HS-27A (cell line): ENCODE data around the gene CACNG5.

ENCODE experiments used
- DNase-seq: peaks from one replicate; pipeline ENCODE4 v3.0.0-alpha.2; 2012; ENCODE audit warnings: low read depth, missing footprints

CACNG5 gene, protein sequence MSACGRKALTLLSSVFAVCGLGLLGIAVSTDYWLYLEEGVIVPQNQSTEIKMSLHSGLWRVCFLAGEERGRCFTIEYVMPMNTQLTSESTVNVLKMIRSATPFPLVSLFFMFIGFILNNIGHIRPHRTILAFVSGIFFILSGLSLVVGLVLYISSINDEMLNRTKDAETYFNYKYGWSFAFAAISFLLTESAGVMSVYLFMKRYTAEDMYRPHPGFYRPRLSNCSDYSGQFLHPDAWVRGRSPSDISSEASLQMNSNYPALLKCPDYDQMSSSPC

DNA sequence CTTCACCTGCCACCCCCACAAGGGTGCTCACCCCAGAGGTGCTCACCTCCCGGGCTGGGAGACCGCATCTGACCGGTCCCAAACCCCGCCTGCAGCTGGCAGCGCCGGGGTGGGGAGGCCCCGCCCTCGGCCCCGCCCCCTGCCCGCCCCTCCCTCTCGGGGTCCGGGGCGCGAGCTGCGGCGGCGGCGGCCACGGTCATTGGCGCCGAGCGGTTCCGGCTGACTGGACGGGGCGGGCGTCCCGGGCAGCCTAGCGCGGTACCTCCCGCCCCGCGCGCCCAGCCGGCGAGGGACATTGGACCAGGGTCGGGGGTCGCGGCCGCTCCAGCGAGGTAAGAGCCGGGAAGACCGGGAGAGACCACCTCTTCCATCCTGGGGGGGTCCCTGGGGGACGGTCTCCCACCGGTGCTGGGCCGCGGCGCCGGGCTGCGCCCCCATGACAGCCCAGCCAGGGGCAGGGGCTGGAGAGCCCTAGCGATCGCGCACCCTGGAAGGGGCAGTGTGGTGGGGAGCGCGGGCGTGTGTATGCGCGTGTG lies at the start of gene CACNG5:
Gene CACNG5 (plus strand): TSS at position 199 of the 536 bp plus-strand sequence. CDS start 42,216 bp downstream, outside the sequence.
- no peak for DNase-seq

DNA sequence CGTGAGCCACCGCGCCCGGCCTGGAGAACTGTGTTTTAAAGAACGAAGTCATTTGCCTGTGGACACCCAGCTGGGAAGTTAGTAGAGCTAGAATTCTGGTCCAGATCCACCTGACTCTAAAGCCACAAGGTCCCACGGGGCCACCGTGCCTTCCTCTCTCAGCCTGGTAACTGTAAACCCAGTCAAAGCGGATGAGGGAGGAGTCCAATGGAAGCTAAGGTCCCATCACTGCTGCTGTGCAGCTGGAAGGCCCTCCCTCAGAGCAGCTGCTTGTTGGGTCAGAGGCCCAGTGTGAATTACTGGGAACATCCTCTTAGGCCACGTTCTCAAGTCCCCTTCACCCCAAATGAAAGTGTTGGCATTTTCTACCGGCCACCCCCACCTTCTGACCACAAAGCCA lies 48.8 kb upstream of the CACNG5 start:
- no peak for DNase-seq

DNA sequence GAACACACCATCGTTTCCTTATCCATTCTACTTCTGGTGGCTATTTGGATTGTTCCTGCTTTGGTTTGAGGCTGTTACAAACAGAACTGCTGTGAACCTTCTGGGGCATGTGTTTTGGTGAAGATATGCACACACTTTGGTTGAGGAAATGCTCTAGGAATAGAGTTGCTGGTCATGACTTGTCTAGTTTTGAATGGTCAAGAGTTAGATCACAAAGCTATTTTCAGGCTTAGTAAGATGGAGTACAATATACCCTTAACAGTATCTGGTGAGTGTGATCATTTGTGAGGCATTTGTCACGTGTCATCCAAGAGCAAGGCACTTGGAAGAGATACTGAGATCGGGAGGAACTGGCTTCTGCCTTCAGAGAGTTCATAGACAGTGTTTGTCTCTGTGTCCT lies 47.0 kb upstream of the CACNG5 start:
- DNase-seq = no peak

DNA sequence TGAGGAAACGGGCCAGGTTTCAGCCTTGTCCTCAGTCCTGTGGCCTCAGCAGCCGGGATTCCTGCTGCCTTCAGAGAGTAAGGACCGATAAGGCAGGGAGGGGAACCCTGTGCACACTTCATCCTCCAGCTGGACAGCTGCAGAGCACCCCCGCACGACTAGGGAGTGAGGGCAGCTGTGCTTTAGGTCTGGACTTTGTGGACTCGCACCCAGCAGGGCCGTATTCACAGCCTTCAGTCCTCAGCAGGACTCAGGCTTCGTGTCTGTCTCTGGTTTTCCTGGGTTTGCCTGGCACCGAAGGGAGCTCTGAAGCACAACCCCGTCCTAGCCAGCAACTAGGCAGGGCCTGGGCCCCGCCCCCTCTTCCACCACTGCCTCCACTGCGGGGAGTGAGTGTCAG lies 45.8 kb upstream of the CACNG5 start:
- DNase-seq = no peak

DNA sequence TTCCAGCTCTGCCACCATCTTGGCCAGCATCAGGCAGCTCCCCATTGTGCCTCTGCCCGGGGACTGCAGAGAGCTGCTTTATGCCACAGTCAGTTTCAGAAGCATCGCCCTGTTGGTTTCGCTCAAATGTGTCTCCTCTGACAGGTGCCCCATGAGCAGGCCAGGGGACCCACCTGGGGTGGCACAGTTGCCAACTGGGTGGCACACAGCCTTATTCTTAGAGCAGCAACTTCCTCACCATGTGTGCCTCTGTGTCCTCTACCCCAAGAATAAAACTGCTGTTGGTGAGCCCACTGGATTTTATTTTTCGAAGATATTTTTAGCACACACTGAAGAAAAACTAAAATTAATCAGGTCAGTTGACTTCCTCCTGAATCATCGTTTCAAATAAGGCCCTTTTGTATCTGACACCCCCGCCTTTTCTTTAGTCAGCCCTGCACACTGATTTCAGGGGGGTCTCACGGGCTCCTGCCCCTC lies 44.9 kb upstream of the CACNG5 start:
- no peak for DNase-seq

DNA sequence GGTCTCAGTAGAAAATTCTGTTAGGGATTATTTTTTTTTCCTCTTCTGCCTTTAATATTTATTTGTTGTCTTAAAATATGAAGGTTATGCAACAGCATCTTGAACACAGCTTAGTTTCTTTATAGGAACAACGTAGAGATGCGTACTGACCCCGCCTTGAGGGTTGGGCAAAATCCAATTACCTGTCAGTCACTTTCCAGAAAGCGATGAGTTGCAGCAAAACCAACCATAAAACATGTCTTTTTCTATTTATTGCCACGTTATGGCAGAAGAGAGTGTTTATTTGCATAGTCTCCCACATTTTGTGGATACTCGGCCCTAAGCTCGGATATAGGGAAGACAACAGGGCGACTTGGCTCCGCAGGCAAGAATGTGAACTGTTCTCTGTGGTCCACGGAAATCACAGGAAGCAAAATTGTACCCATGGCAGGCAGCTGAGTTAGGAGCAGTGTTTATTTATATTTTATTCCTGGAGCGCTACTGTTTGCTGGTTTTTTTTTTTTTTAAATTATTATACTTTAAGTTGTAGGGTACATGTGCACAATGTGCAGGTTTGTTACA lies 44.3 kb upstream of the CACNG5 start:
- no peak for DNase-seq

DNA sequence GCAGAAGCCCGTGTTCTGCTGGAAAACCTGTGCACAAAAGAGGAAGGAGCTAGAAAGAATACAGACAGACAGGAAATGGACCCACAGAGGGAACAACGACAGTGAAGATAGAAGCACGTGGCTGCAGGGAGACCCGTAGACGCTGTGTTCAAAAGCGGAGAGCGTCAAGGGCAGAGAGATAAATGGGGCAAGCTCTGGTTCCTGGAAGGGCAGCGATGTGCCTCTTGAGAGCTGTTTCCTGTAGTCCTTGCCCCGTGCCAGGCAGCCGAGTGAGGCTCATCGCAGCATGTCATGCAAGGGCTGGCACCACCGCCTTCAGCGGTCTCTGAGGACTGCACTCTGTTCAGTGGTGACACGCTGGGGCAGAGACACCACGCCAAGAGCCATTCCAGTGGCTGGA lies 43.6 kb upstream of the CACNG5 start:
- DNase-seq = no peak

DNA sequence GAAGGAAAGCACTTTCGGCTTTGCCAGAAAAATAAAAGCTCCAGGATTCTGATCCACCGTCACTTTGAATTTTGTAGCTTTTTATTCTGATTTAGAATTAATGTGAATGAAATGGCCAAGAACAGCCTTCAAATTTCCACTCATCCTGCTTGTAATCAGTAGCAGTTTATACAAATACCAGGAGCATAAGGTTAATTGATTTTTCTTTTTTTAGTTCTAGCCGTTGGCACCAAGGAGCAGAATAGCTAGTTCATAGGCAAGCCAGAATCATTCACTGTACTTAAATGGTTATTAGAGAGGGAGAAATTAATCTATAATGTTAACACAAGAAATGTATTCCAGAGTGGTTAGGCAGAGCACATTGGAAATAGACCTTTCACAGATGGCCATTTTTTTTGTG lies 41.1 kb upstream of the CACNG5 start:
- DNase-seq = no peak

DNA sequence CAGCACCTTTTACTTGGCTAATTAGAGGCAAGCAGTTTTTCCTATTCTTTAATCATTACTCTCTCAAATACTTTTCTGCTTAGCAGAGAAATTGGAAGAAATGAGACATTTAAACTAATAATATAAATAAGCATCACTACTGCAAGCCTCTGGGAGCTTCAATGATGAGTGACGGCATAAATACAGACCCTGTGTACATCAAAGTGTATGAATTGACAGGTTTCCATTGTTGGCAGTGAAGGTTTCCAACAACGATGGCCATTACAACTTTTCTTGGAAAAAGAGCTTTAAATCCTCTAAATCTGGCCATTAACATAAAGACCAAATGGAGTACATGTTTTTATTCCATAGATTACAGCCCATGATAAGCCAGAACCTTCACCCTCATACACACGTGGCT lies 39.4 kb upstream of the CACNG5 start:
- DNase-seq = no peak

DNA sequence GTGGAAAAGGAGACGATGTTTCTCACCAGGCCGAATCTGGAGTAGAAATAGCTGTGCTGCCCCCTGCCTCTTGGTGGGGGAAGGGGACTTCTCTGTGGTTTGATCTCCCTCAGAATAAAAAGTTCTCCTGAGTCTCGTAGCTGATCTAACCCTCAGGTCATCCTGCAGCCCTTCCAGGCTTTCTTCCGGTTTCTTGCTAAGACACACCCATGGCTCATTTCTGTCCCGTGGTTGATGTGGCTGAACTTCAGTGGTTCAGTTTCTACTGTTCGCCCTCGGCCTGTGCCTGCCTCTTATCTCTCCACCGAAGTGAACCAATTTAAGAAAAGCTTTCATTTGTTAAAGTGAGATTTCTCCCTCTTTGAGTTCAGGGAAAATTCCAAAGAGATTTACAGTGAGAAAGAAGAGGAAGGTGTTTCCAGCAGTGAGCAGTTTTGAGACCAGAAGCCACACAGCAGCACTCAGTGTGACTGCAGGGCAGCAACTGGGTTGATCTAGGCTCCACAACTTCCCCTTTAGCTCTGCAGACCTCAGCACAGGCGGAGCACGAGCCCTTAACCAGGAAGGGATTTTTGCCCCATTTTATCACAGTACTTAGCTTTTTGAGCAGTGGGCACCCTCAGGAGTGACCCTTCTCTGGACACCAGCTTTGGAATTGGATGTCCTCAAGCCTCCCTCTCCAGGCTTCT lies 34.9 kb upstream of the CACNG5 start:
- no peak for DNase-seq

DNA sequence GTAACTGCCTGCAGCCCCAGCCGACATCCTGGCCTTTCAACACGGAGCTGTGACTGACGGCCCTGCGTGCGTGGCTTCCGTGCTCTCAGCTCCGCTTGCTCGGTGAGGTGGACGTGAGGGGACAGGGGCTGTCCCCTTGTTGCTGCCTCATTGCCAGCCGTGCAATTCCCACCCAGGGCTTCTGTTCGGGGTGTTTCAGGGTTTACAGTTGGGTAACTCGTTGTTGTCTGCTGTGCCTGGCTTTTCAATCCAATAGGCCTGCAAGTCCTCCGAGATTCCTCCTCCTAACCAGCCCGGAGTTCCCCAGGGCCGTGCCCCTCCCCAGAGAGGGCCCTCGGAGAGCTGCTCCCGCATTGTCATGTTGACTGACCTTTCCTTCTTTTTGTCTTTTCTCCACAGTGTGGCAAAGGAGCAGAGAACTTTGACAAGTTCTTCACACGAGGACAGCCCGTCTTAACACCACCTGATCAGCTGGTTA lies 31.4 kb upstream of the CACNG5 start:
- no peak for DNase-seq

DNA sequence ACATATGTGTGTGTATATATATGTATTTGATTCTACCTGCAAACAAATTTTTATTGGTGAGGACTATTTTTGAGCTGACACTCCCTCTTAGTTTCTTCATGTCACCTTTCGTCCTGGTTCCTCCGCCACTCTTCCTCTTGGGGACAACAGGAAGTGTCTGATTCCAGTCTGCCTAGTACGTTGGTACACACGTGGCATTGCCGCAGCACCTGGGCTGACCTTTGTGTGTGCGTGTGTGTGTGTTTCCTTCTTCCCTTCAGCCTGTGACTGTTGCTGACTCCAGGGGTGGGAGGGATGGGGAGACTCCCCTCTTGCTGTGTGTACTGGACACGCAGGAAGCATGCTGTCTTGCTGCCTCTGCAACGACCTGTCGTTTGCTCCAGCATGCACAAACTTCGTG lies 29.4 kb upstream of the CACNG5 start:
- DNase-seq = no peak

DNA sequence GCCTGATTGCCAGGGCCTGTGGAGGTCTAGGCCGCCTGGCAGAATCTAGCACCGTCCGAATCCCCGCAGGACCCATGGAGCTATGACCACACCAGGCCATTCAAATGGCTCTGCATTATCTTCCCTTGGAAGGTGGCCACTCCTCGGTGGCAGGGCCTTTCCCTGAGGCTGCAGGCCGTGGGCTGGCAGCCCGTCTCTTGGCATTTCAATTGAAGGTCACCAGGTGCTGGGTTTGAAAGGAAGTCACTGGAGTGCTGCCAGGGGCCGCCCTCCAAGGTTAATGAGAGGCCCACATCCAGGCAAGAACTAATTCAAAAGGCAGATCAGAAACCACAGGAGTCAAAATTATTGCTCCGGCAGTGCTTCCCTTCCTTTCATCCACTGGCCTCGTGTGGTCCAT lies 27.7 kb upstream of the CACNG5 start:
- no peak for DNase-seq

DNA sequence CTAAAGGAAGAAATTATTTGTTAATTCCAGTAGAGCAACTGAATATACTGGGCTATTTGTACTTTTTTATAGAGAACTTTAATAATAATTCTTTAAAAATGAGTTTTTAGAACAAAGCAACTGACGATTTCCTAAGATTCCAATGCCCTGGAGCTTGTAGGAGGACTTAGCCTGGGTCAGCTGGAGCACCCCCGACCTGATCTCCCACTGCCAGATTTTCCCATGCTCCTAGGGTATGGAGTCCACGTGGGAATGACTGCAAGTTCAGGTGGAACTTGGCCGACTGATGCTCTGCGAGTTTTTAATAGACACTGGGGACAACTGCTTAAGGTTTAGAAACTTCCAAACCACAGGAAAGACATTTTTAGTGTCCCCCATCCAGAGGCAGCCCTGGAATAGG lies 25.5 kb upstream of the CACNG5 start:
- no peak for DNase-seq

DNA sequence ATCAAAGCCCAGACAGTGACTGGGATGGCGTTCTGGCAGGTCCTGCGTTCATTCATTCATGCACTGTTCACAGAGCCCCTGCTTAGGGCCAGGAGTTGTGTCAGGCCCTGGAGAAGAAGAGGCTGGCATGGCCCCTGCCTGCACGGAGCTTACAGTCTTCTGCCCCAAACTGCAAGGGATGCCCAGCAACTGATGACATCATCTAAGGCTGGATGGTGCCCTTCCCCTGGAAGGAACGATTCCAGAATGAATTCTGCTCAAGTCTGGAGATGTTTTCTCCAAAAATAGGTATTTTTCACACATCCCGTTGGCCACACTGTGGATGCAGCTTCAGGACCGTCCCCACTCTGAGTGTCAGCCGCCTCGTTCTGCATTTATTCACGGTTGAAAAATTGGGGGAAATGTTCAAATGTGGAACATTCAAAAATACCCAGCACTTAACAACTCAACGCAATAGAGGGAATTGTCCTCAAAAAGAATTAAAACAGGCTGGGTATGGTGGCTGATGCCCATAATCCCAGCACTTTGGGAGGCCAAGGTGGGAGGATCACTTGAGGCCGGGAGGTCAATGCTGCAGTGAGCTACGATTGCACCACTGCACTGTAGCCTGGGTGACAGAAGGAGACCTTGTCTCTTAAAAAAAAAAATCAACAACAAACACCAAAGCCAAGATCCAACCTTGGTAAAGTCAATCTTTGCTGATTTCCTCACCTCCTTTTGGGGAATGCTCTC lies 23.8 kb upstream of the CACNG5 start:
- no peak for DNase-seq

DNA sequence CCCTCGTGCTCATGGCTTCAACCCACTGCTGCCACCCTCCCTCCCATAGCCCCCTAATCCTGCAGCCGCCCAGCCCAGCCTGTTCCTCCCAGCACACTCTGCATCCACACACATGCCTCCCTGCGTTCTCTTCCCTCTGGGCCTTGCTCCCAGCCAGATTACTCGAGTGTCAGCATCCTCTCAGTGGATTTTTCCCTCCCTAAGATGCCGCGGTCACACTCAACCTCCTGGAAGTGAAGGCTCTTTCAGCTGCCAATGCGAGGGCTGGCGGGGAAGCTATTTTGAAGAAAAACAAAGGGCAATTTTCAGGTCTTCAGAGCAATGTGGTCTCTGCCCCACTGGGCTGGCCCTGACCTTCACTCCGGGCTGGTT lies 23.2 kb upstream of the CACNG5 start:
- DNase-seq = no peak

DNA sequence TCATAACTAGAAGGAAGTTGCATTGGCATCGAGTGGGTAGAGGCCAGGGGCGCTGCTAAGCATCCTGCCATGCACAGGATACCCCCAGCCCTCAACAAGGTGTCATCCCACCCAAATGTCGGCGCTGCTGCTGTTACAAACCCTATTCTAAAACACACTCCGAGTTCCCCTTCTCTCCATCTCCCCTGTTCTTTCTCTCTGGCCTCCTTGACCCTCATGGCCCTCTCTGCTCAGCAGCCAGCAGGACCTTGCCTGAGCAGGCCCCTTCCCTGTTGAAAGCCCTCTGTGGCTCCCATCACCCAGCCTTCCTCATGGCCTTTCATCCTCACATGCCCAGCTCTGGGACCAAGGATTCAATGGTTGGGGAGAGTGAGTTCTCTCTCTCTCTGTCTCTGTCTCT lies 22.3 kb upstream of the CACNG5 start:
- no peak for DNase-seq

DNA sequence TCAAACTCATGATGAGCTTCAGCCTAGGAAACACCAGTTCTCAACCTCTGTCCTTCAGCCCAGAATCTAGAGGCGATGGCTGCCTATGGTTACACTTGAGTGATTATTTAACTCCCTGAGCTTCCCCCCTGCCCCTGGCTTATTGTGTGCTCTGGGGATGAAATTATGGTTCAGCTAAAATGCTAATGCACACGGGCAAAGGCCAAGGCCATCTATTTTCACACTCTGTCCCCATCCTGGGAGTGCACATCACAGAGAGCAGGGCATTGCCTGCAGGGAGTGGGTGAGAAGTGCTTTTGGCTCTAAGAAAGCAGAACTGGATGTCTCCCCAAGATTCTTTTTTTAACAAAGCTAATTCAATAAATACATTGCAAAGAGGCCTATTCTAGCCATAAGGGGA lies 21.6 kb upstream of the CACNG5 start:
- no peak for DNase-seq

DNA sequence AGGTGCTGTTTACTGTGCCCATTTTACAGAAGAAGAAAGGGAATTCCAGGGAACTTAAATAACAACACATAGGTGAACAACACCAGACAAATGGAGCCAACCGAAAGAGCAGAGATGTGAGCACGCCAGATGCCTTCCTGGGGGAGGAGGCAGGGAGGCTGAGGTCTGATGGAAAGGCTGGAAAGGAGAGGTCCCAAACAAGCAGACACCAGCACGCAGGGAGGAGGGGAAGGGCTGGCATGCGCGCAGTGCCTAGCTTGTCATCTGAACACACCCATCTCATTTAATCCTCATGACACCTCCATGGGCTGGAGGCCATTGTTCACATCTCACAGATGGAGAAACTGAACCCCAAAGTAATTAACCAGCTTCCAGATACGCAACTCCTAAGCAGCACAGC lies 20.9 kb upstream of the CACNG5 start:
- no peak for DNase-seq

DNA sequence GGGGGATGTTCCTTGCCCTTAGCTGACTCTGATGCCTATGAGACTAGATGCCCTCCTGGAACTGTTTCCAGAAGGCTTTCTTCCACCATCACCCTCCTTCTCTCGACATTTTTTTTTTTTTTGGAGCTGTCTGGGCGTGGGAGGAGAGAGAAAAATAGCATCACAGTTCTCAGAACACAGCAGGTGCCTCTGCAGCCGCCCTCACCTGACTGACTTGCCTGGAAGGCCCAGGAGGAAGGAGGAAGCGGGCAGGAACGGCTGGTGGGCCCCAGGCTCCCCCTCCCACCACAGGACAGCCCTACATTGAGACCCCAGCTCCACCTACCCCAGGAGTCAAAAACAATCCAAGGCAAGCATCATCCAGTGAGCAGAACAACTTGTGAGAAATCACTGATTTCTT lies 20.3 kb upstream of the CACNG5 start:
- no peak for DNase-seq

DNA sequence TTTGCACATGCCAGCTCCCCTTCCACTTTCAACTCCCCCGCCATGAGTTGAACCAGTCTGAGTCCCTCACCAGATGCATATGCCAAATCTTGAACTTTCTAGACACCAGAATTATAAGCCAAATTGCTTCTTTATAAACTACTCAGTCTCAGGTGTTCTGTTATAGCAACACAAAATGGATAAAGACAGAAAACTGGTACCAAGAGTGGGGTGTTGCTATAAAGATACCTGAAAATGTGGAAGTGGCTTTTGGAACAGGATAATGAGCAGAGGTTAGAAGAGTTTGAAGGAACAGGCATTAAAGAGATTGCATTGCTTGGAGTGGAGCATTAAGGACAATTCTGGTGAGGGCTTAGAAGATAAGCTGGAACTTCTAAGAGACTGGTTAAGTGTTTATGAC lies 17.2 kb upstream of the CACNG5 start:
- DNase-seq = no peak

DNA sequence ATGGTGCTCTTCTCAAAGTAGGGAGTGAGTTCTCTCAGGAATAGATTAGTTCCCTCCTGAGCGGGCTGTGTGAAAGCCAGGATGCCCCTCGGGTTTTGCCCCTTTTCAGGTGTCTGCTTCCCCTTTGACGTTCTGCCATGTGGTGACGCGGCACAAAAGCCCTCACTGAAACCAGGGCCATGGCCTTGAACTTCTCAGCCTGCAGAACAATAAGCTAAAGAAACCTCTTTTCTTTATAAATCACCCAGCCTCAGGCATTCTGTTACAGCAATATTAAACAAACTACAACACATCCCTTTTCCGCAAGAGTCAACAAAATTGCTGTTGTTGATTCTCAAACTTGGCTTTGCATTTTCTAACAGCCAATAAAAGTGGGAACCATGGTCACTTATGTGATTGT lies 15.5 kb upstream of the CACNG5 start:
- no peak for DNase-seq

DNA sequence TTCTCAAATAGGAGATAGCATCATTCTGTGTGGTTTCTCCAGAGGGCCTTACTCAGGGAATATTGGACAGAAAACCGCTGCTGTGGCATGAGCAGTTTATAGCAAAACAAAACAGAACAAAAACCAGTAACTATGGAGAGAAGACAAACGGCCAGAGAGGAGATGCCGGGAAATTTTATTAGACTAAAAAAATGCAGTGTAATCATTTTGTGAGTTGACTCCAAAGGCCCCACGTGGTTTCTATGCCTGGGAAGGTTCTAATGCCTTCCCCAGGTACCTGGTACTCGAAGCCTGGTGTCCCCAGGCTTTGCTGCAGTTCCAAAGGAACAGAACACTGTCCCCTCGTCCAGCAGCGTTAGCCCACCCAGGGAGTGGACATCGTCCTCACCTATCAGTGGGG lies 12.9 kb upstream of the CACNG5 start:
- no peak for DNase-seq
